ENCODE measurements around the gene ORC3. TPM values are rescaled to one million over a fixed set of nuclear protein-coding genes. Genes with fewer than 3 reads are reported as not detected.
"Not testable (repeated sequence)": the region's sequence is repeated elsewhere in the genome, so short reads cannot be mapped to it uniquely, and the experiment has no call there.

The ORC3 gene
- total RNA-seq, 1 donor from 2014 or later = 29.7 TPM

DNA sequence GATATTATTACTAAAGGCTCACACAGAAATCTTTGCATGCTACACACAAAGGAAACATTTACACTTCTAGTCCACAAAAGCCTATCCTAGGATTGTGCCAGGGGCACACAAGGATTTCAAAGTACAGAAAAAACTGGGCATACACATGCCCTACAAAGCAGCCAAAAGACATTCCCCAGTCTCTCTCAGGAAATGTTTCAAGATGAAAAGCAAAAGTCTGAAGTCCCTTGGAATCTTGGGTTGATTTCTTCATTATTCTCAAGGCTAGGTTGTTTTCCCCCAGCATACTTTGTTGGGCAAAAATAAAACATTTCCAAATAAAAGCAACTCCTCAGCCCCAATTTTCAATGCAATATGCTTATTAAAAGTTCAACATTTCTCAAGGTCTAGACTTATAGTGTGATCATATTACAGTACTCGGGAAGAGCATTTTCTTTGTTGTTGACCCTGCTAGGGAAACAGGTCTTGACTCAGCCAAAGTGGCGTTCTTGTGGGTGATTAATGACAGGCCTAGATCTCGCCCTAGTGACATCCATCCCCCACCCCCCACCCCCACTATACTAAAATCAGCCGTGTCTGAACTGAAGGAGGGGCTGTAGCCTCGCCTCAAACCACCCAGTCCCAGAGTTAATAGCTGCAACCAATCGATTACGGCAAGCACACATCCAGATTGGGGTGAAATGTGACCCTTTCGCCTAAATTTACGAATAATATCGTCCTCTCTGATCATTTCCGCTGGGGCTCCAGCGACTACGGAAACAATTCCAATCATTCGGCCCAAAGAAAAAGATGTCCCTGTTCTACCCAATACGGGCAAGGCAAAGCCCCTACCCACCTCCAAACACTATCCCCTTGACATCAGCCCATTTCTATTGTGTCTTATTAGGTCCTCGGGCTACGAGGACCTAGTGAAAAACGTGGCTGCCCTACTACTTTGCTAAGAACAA lies 110.7 kb downstream of the ORC3 start:
- peak overlapping the region; percentile 95 for H3K4me3 ChIP-seq (ENCODE audit: low read depth, low read length)
- TF ChIP-seq, protein P1, sequence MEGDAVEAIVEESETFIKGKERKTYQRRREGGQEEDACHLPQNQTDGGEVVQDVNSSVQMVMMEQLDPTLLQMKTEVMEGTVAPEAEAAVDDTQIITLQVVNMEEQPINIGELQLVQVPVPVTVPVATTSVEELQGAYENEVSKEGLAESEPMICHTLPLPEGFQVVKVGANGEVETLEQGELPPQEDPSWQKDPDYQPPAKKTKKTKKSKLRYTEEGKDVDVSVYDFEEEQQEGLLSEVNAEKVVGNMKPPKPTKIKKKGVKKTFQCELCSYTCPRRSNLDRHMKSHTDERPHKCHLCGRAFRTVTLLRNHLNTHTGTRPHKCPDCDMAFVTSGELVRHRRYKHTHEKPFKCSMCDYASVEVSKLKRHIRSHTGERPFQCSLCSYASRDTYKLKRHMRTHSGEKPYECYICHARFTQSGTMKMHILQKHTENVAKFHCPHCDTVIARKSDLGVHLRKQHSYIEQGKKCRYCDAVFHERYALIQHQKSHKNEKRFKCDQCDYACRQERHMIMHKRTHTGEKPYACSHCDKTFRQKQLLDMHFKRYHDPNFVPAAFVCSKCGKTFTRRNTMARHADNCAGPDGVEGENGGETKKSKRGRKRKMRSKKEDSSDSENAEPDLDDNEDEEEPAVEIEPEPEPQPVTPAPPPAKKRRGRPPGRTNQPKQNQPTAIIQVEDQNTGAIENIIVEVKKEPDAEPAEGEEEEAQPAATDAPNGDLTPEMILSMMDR (conservative IDR thresholded peaks at IDR 0.05; ENCODE audit: low read depth, low read length) = peak; percentile 20
- DNase-seq (ENCODE audit: low read depth) = no peak

GRCh38 chr6:87701344-87701675 lies 111.4 kb downstream of the ORC3 start:
- DNase-seq (ENCODE audit: low read depth) = no peak
- TF ChIP-seq, protein P1 (conservative IDR thresholded peaks at IDR 0.05; ENCODE audit: low read depth, low read length) = no peak
- peak overlapping the region; percentile 95 for H3K4me3 ChIP-seq (ENCODE audit: low read depth, low read length)

DNA sequence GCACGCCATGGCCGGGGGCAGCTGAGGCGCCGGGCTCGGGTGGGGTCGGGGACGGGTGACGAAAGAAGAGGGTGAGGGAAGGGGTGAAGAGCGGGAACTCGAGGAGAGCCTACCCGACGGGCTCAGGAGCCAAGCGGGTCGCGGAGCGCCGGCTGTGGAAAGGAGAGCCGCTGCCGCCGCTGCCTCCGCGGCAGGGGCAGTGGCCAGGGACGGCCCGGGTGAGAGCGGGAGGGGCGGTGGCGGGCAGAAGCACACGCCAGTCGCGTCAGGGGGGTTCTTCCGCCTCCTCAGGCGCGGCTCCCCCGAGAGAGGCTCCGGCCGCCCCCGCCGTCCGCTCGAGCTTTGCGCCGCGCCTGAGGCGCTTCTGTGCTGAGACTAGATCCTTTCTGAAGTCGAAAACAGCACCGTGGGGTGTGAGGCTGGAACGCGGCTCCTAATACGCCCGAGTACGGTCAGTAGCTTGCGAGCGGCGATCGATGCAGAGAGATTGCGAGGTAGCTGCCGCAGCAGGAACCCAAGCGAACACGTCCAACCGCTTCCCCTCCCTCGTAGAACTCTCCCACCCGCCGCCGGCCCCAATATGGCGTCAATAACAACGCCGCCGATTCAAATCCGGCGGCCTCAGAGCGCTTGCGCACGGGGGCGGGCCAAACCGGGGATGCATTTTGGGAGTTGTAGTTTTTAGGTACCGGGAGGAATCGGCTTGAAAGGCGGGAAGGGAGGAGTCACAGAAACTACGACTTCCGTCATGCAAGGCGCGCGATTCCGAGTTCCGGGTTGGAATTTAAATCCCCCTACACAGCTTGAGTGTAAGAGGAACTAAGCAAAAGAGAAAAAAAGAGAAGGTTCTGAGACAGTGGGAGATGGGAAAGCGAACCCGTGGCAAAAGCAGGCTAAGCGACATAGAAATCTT lies 112.0 kb downstream of the ORC3 start, which contains the start of gene AKIRIN2:
TSS of gene AKIRIN2 (minus strand) at position 558 of the 913 bp plus-strand sequence. CDS start at position 9, 549 bp downstream.
- H3K4me3 ChIP-seq (ENCODE audit: low read depth, low read length) = peak within 1 kb of the TSS; percentile 95
- TF ChIP-seq, protein P1 (conservative IDR thresholded peaks at IDR 0.05; ENCODE audit: low read depth, low read length) = no peak
- peak; percentile 96 for DNase-seq (ENCODE audit: low read depth)

- TF ChIP-seq, protein P1 (conservative IDR thresholded peaks at IDR 0.05; ENCODE audit: low read depth, low read length) = no peak
- H3K4me3 ChIP-seq (ENCODE audit: low read depth, low read length) = peak overlapping the region; percentile 95
- DNase-seq (ENCODE audit: low read depth) = no peak
These were observed 112.6 kb downstream of the ORC3 start for GRCh38 chr6:87702589-87702945.

GRCh38 chr6:87703039-87703438 lies 113.1 kb downstream of the ORC3 start:
- peak overlapping the region; percentile 95 for H3K4me3 ChIP-seq (ENCODE audit: low read depth, low read length)
- not testable (repeated sequence) for DNase-seq (ENCODE audit: low read depth)

GRCh38 chr6:87705070-87705691 lies 115.2 kb downstream of the ORC3 start:
- TF ChIP-seq, protein P1 (conservative IDR thresholded peaks at IDR 0.05; ENCODE audit: low read depth, low read length) = no peak
- no peak for DNase-seq (ENCODE audit: low read depth)
- H3K4me3 ChIP-seq (ENCODE audit: low read depth, low read length) = no peak overlapping the region

Data from epithelial cell of proximal tubule (primary cell).